A673 (cell line): ENCODE data around the gene LCE3D.

Experiments
- EZH2 ChIP-seq: fragments of 200-600 bp; sonication (generic); IDR thresholded peaks from 2 replicates; pipeline ENCODE4 v1.6.1; 2017; ENCODE audit warnings: borderline replicate concordance, low read depth, mild to moderate bottlenecking, mixed read lengths, antibody characterized with exemption, low read length; ENCODE audit not compliant: poor library complexity, severe bottlenecking
- TF ChIP-seq, protein P1 (sequence below): fragments of 300-800, 200-600 bp; sonication (generic); conservative IDR thresholded peaks from 2 replicates; pipeline ENCODE4 v1.5.1; 2017; ENCODE audit warnings: low read depth, mild to moderate bottlenecking, antibody characterized with exemption, low read length, moderate library complexity, mixed read lengths

DNA sequence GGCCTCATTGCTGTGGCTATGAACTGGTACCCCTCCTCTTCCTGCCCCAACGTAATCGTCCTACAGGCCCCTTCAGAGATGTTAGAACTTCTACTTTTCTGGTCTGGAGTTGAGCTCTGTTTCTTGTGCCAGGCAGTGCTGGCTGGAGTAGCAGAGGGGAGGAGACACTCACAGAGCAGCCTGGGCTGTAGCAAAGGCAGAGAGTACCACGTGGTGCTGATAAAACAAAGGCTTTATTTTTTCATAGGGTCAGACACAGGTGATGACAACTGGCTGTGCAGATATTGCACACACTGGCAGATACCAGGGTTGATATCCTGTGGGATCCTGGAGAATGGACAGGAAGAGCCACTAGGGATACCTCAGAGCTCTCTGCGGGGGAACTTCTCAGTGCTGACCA is 42.8 kb downstream of the LCE3D start:
- TF ChIP-seq, protein P1, sequence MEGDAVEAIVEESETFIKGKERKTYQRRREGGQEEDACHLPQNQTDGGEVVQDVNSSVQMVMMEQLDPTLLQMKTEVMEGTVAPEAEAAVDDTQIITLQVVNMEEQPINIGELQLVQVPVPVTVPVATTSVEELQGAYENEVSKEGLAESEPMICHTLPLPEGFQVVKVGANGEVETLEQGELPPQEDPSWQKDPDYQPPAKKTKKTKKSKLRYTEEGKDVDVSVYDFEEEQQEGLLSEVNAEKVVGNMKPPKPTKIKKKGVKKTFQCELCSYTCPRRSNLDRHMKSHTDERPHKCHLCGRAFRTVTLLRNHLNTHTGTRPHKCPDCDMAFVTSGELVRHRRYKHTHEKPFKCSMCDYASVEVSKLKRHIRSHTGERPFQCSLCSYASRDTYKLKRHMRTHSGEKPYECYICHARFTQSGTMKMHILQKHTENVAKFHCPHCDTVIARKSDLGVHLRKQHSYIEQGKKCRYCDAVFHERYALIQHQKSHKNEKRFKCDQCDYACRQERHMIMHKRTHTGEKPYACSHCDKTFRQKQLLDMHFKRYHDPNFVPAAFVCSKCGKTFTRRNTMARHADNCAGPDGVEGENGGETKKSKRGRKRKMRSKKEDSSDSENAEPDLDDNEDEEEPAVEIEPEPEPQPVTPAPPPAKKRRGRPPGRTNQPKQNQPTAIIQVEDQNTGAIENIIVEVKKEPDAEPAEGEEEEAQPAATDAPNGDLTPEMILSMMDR, result no peak
- TF ChIP-seq EZH2, result no peak
